SU-DHL-6 (cell line): Measurements from ENCODE around the gene ATAD1.

ENCODE experiments used
- CTCF ChIP-seq: fragments of 200-600 bp; sonication (generic); IDR thresholded peaks from one replicate; pipeline ENCODE4 v1.5.1; 2017; ENCODE audit warnings: antibody characterized with exemption, mild to moderate bottlenecking, low read length, moderate library complexity; ENCODE audit not compliant: insufficient read depth, poor library complexity, severe bottlenecking
- EZH2phosphoT487 ChIP-seq: fragments of 200-600 bp; sonication (generic), shearing (Covaris generic); conservative IDR thresholded peaks from 2 replicates; pipeline ENCODE4 v1.6.1; 2018; ENCODE audit warnings: mild to moderate bottlenecking, antibody characterized with exemption, low read length, moderate library complexity, mixed read lengths

DNA sequence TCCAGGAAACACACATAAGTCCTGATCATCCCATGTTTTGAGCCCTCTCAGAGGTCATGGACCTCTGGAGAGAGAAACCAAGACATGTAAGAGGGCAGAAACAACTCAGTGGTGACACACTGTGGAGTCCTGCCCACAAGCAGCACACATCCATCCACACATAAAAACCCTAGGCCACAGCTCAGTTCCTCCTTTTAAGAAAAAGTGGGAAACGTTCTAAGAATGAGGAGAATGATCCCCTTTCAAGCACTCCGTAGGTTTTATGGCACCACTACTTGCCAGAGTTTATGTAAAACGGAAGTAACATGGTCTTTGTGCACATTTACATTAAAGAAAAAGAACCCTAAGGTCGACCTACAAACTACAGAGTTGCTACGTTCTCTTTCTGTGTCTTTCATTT lies 19.9 kb downstream of the ATAD1 start:
- TF ChIP-seq CTCF: no peak
- no peak for TF ChIP-seq EZH2phosphoT487
